Measurements from ENCODE around the gene ZNF778. TPM values are rescaled to one million over a fixed set of nuclear protein-coding genes. Genes with fewer than 3 reads are reported as not detected.
A peak's percentile ranks its signal among the peaks of the same experiment; 100 is the strongest.

ZNF778 gene
- total and polyA plus RNA-seq, 2 of the 13 experiments (the other 11 are each of a cell fraction or from before 2014, with no cell fraction given): 3.8 to 7.2 TPM

DNA sequence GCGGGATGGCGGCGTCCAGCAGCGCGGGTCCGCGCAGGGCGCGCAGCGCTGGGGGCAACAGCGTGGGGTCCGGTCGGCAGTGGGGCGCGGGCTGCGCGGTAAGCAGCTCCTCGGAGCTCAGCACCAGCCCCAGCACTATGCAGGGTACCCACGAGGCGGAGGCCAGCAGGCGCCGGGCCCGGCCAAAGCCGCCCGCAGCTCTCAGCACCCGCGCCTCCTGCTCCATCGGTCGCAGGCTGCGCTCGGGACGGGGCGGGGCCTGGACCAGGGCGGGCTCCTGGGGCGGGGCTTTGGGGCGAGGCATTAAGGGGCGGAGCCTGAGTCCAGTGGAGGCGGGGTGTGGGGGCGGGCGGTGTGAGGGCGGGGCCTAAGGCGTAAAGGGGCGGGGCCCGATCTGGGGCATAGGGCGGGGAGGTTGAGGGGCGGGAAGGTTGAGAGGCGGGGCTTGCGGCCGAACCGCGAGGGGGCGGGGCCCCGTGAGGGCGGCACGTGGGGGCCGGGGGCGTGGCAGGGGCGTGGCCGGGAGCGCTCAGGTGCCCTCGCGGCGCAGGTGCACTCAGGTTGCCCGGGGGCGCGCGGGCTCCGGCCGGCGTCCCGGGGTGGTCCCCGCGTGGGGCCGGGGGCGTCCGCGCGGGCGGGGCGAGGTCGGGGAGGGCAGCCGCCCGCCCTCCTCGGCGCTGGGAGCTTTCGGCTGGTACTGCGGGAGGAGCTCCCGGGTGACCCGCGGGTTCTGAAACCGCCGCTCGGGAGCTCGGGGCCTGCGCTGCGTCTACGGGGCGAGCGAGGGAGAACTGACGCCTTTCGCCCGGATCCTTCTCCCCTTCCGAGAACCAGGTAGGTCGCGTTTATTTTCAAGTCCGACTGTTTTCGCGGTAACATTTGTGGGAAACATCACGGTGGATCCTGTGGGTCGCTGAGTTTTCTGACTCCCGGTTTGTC, 15.8 kb upstream of the ZNF778 start (continued):
- TF ChIP-seq CCDC6 (CRISPR knock-in tag; IDR thresholded peaks at IDR 0.05) (peak; percentile 54; the same call in 1 of the 2 replicates), SIX4 (CRISPR knock-in tag; IDR thresholded peaks at IDR 0.05) (no peak), JARID2 (CRISPR knock-in tag; IDR thresholded peaks at IDR 0.05; ENCODE audit: insufficient replicate concordance) (no peak)
- TF ChIP-seq, protein P1, sequence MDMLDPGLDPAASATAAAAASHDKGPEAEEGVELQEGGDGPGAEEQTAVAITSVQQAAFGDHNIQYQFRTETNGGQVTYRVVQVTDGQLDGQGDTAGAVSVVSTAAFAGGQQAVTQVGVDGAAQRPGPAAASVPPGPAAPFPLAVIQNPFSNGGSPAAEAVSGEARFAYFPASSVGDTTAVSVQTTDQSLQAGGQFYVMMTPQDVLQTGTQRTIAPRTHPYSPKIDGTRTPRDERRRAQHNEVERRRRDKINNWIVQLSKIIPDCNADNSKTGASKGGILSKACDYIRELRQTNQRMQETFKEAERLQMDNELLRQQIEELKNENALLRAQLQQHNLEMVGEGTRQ (IDR thresholded peaks at IDR 0.05; ENCODE audit: low read depth, low read length): peak; percentile 20; the same call in 1 of the 2 replicates
- TF ChIP-seq, protein P1 (CRISPR knock-in tag; IDR thresholded peaks at IDR 0.05; ENCODE audit: borderline replicate concordance): no peak

- no peak for DNase-seq (ENCODE audit: low spot score)
- ATAC-seq: no peak
- H3K36me3 ChIP-seq (replicated peaks in 1 of 2; ENCODE audit: control insufficient read depth in 1 of 2, insufficient read depth in 2 of 2, low read length in 2 of 2): no peaks in the 10 kb centered on the region; a peak in 1 of 5 replicates
- peak overlapping the region; percentile 32; the same call in 1 of the 2 replicates for H3K9ac ChIP-seq (ENCODE audit: insufficient read depth, low read depth, low read length)
- ChIA-PET CTCF (ENCODE audit: low intra/inter-chr PET ratio, low total read pairs) (no interaction called here), POLR2A (interaction anchor here (1.3 to 3.9 kb wide), 2 partner anchors 11 to 15 kb away, joined by 8 to 44 read pairs; partner anchors contain the start of gene ZNF778)
- peak overlapping the region; percentile 68 for H3K4me2 ChIP-seq (ENCODE audit: low read depth, low read length)
- no peak overlapping the region for H3K27ac ChIP-seq (ENCODE audit: extremely low read length, insufficient read depth, low read length)
- 90% methylated on average over 49 of the region's 49 CpGs for WGBS (ENCODE audit: low lambda C conversion rate)
- H3K4me3 ChIP-seq (replicated peaks in 1 of 3; ENCODE audit: insufficient read depth in 1 of 3, low read depth in 2 of 3, low read length in 3 of 3): peak overlapping the region; percentile 40 to 57 (median 52); a peak in 4 of 6 replicates
- no peaks in the 10 kb centered on the region for H3K9me3 ChIP-seq (ENCODE audit: low read length)
- intact Hi-C loops (cut with micrococcal nuclease; ENCODE audit: unreplicated experiment): no loop called here
- FAIRE-seq: no peak
- TSS peak; percentile 47 for BruUV-seq (replicated peaks)
- peaks cover 19% of the 10 kb centered on the region for H3K79me2 ChIP-seq (ENCODE audit: insufficient read depth, low read length)
- peaks cover 24% of the 10 kb centered on the region for H3K4me1 ChIP-seq (ENCODE audit: insufficient read depth, low read length)
- no peaks in the 10 kb centered on the region for H4K20me1 ChIP-seq (ENCODE audit: insufficient read depth, low read length)
- in situ Hi-C loops (cut with HindIII; ENCODE audit: extremely low pct_ligation_motif_present, low pct_unique_long_range_greater_than_20kb): no loop called here
- no peak overlapping the region for H2AFZ ChIP-seq (ENCODE audit: low read length)
- no peaks in the 10 kb centered on the region; a peak in 1 of 5 replicates for H3K27me3 ChIP-seq (ENCODE audit: control insufficient read depth in 1 of 2, insufficient read depth in 2 of 2, low read length in 2 of 2)
- TF ChIP-seq ZFP91 (CRISPR knock-in tag; IDR thresholded peaks at IDR 0.05; ENCODE audit: borderline replicate concordance) (0 out of 2 replicates have a peak, but pooled peaks have one; percentile 20), SYNCRIP (IDR thresholded peaks at IDR 0.05; ENCODE audit: insufficient read depth, low read depth, low read length) (no peak), ZNF274 (CRISPR knock-in tag; IDR thresholded peaks at IDR 0.05) (0 out of 2 replicates have a peak, but pooled peaks have one; percentile 35), XBP1 (CRISPR knock-in tag; IDR thresholded peaks at IDR 0.05) (no peak)
- TF ChIP-seq, protein P2, sequence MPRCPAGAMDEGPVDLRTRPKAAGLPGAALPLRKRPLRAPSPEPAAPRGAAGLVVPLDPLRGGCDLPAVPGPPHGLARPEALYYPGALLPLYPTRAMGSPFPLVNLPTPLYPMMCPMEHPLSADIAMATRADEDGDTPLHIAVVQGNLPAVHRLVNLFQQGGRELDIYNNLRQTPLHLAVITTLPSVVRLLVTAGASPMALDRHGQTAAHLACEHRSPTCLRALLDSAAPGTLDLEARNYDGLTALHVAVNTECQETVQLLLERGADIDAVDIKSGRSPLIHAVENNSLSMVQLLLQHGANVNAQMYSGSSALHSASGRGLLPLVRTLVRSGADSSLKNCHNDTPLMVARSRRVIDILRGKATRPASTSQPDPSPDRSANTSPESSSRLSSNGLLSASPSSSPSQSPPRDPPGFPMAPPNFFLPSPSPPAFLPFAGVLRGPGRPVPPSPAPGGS (CRISPR knock-in tag; IDR thresholded peaks at IDR 0.05): peak; percentile 54; the same call in 1 of the 2 replicates
These were observed 14.9 kb upstream of the ZNF778 start for GRCh38 chr16:89202422-89203215.

Data from HepG2 (cell line).